ENCODE measurements around the gene HSF2. TPM values are rescaled to one million over a fixed set of nuclear protein-coding genes. Genes with fewer than 3 reads are reported as not detected.

Gene HSF2
- total RNA-seq, 1 experiment from 2014 or later, result 19.8 TPM

GRCh38 chr6:122449069-122449468 is 49.6 kb downstream of the HSF2 start:
- DNase-seq (ENCODE audit: low read depth, low spot score) (no peak), ATAC-seq (no peak)
- ChIA-PET RAD21 (ENCODE audit: low non-redundant PET in 1 of 2, low total read pairs in 2 of 2, uncharacterized antibody in 2 of 2, unreplicated experiment in 2 of 2) (no interaction called here), POLR2A (no interaction called here), CTCF (no interaction called here)
- no peaks in the 10 kb centered on the region for H3K79me2 ChIP-seq (ENCODE audit: insufficient read depth, low read length)
- no peaks in the 10 kb centered on the region for H3K4me1 ChIP-seq (ENCODE audit: control insufficient read depth in 1 of 2, insufficient read depth in 2 of 2, low read length in 2 of 2)
- no peaks in the 10 kb centered on the region for H3K9me3 ChIP-seq (ENCODE audit: control insufficient read depth in 1 of 2, insufficient read depth in 1 of 2, low read depth in 1 of 2, low read length in 2 of 2)
- peaks cover 24 to 49% of the 10 kb centered on the region in 2 experiments; a peak in 2 of 4 replicates for H3K36me3 ChIP-seq (ENCODE audit: control insufficient read depth in 1 of 2, insufficient read depth in 2 of 2, low read length in 2 of 2)
- no TSS peak for BruUV-seq (replicated peaks)
- no peak overlapping the region for H3K27ac ChIP-seq (ENCODE audit: low read depth, low read length)
- TF ChIP-seq CTCF (IDR thresholded peaks at IDR 0.05 in 2 of 3, conservative IDR thresholded peaks at IDR 0.05 in 1 of 3; ENCODE audit: borderline replicate concordance in 1 of 3, insufficient read depth in 1 of 3, low read depth in 2 of 3, low read length in 2 of 3), result no peak
- TF ChIP-seq CBX3 (IDR thresholded peaks at IDR 0.05; ENCODE audit: low read depth), result no peak
- no peak for TF ChIP-seq EZH2 (IDR thresholded peaks at IDR 0.05)
- no peak for TF ChIP-seq SIN3A (IDR thresholded peaks at IDR 0.05; ENCODE audit: low read depth)
- H3K9me2 ChIP-seq (ENCODE audit: insufficient read depth), result no peaks in the 10 kb centered on the region
- no peak overlapping the region for H3K4me3 ChIP-seq (replicated peaks in 1 of 2; ENCODE audit: low read depth in 1 of 2, low read length in 2 of 2)
- intact Hi-C loops (cut with micrococcal nuclease), result no loop called here
- no peaks in the 10 kb centered on the region for H4K20me1 ChIP-seq (ENCODE audit: insufficient read depth)
- H3K4me2 ChIP-seq (ENCODE audit: low read length), result no peak overlapping the region
- no peak overlapping the region for H3K9ac ChIP-seq (ENCODE audit: low read length)
- no peaks in the 10 kb centered on the region for H3K27me3 ChIP-seq (ENCODE audit: insufficient read depth, low read length)
- H2AFZ ChIP-seq (ENCODE audit: low read depth, low read length, poor library complexity, severe bottlenecking), result no peak overlapping the region

- no peak for ATAC-seq
- ChIA-PET POLR2A (no interaction called here), RAD21 (ENCODE audit: low non-redundant PET in 1 of 2, low total read pairs in 2 of 2, uncharacterized antibody in 2 of 2, unreplicated experiment in 2 of 2) (no interaction called here), CTCF (no interaction called here)
- Histone ChIP-seq H2AFZ (ENCODE audit: low read depth, low read length, poor library complexity, severe bottlenecking) (no peak overlapping the region), H3K4me2 (ENCODE audit: low read length) (no peak overlapping the region), H3K36me3 (ENCODE audit: control insufficient read depth in 1 of 2, insufficient read depth in 2 of 2, low read length in 2 of 2) (peaks cover 21 to 40% of the 10 kb centered on the region in 2 experiments), H3K27ac (ENCODE audit: low read depth, low read length) (no peak overlapping the region), H3K27me3 (ENCODE audit: insufficient read depth, low read length) (no peaks in the 10 kb centered on the region), H3K4me1 (ENCODE audit: control insufficient read depth in 1 of 2, insufficient read depth in 2 of 2, low read length in 2 of 2) (no peaks in the 10 kb centered on the region), H3K9me3 (ENCODE audit: control insufficient read depth in 1 of 2, insufficient read depth in 1 of 2, low read depth in 1 of 2, low read length in 2 of 2) (no peaks in the 10 kb centered on the region), H3K9me2 (ENCODE audit: insufficient read depth) (no peaks in the 10 kb centered on the region), H3K4me3 (replicated peaks in 1 of 2; ENCODE audit: low read depth in 1 of 2, low read length in 2 of 2) (no peak overlapping the region), H3K79me2 (ENCODE audit: insufficient read depth, low read length) (peaks cover 6% of the 10 kb centered on the region; the same call in 1 of the 2 replicates), H4K20me1 (ENCODE audit: insufficient read depth) (no peaks in the 10 kb centered on the region), H3K9ac (ENCODE audit: low read length) (no peak overlapping the region)
- intact Hi-C loops (cut with micrococcal nuclease), result no loop called here
- DNase-seq (ENCODE audit: low read depth, low spot score), result no peak
- BruUV-seq (replicated peaks), result no TSS peak
- TF ChIP-seq, protein P1, sequence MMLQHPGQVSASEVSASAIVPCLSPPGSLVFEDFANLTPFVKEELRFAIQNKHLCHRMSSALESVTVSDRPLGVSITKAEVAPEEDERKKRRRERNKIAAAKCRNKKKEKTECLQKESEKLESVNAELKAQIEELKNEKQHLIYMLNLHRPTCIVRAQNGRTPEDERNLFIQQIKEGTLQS (IDR thresholded peaks at IDR 0.05), result no peak
- TF ChIP-seq SP1 (IDR thresholded peaks at IDR 0.05; ENCODE audit: low read depth), result no peak
- no peak for TF ChIP-seq EZH2 (IDR thresholded peaks at IDR 0.05)
- TF ChIP-seq SRF (IDR thresholded peaks at IDR 0.05; ENCODE audit: low read depth), result no peak
- no peak for TF ChIP-seq CTCF (IDR thresholded peaks at IDR 0.05 in 2 of 3, conservative IDR thresholded peaks at IDR 0.05 in 1 of 3; ENCODE audit: borderline replicate concordance in 1 of 3, insufficient read depth in 1 of 3, low read depth in 2 of 3, low read length in 2 of 3)
- no peak for TF ChIP-seq CBX3 (IDR thresholded peaks at IDR 0.05; ENCODE audit: low read depth)
- no peak for TF ChIP-seq RAD21 (IDR thresholded peaks at IDR 0.05; ENCODE audit: low read depth)
- no peak for TF ChIP-seq JUND (IDR thresholded peaks at IDR 0.05)
- no peak for TF ChIP-seq EZH2phosphoT487 (IDR thresholded peaks at IDR 0.05; ENCODE audit: borderline replicate concordance)
- no peak for TF ChIP-seq TCF7L2 (IDR thresholded peaks at IDR 0.05; ENCODE audit: borderline replicate concordance, extremely low read depth, insufficient read depth, insufficient read length)
- TF ChIP-seq YY1 (IDR thresholded peaks at IDR 0.05; ENCODE audit: extremely low read depth, insufficient replicate concordance, low read depth, low read length), result no peak
- TF ChIP-seq POLR2A (IDR thresholded peaks at IDR 0.05; ENCODE audit: borderline replicate concordance, extremely low read depth, insufficient read depth, insufficient read length), result no peak
- TF ChIP-seq ELF1 (IDR thresholded peaks at IDR 0.05; ENCODE audit: borderline replicate concordance, low read depth), result no peak
Observed at GRCh38 chr6:122452509-122452908, 53.1 kb downstream of the HSF2 start.

Data from HCT116 (cell line).